Stromal cell of bone marrow (primary cell): ENCODE results near the gene MRPL53.
"Not testable (repeated sequence)": the region's sequence is repeated elsewhere in the genome, so short reads cannot be mapped to it uniquely, and the experiment has no call there.

Experiments
- DNase-seq: peaks from one replicate; pipeline ENCODE4 v3.0.0-alpha.2; 2012; ENCODE audit warnings: low read depth

Gene MRPL53

DNA sequence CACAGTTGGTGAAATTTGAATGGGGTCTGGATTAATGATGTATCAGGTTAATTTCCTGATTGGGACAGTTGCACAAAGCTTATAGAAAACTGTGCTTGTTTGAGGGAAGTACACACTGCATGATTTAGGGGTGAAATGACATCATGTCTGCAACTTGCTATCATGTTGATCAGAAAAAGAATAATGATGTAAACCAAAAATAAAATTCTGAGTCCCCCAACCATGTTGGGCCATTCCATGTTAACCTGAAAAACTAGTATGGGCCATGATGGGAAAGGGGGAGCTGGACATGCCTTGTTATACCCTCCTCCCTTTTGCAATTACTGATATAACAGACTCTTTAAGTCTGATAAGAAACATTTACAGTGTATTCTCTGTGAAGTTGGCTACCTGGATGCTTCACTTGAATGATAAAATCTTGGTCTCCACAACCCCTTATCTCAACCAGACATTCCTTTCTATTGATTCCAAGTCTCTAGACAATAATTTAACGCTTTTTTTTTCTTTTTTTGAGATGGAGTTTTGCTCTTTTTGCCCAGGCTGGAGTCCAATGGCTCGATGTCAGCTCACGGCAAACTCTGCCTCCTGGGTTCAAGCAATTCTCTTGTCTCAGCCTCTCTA is 21.8 kb downstream of the MRPL53 start:
- no peak for DNase-seq

DNA sequence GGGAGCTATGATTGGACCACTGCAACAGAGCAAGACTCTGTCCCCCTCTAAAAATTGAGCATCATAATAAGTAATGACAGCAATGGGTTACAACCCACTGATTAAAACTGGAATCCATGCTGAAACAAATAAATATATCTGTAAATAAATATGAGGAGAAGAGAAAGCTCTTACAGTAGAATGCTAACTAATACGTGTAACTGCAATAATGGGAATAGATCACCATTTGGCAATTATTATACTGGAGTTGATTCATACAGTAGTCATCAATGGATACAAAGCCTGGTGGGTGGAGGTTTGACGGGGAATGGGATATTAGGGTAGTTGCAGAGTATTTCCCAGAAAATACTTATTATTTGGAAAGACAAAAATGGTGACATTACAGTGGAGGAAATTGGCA is 23.7 kb downstream of the MRPL53 start:
- DNase-seq = no peak

DNA sequence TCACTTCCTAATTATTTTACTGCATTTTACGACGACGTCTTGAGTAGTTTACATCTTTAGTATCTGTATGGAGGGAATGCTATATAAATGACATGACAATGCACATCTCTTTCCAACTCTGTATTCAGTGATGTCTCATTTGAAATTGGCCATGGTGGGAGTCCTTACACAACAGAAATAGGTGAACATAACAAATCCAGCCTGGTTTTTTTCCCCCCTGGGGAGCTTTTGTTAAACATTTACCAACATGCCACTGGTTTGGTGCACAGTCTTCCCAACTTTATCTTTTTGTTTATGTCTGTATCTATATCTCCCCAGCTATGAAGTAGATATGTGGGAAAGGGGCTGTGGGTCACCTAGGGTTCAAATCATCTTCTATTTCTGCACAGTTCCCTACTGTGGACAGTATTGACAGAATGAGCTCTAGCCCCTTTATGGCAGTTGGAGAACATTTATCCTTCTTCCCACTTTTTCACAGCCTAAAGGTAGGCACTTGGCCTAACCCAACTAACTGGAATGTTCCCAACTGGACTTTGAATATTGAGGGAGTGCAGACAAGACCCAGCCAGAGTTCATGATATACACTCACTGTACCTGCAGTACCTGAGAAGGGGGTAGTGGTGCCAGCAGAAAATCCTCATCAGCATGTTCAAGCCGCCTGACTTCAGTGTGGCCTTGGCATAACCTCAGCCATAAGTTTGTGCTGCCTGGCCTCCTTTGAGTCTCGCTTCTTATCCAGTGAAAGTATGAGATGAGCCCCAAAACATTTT is 25.1 kb downstream of the MRPL53 start:
- no peak for DNase-seq

DNA sequence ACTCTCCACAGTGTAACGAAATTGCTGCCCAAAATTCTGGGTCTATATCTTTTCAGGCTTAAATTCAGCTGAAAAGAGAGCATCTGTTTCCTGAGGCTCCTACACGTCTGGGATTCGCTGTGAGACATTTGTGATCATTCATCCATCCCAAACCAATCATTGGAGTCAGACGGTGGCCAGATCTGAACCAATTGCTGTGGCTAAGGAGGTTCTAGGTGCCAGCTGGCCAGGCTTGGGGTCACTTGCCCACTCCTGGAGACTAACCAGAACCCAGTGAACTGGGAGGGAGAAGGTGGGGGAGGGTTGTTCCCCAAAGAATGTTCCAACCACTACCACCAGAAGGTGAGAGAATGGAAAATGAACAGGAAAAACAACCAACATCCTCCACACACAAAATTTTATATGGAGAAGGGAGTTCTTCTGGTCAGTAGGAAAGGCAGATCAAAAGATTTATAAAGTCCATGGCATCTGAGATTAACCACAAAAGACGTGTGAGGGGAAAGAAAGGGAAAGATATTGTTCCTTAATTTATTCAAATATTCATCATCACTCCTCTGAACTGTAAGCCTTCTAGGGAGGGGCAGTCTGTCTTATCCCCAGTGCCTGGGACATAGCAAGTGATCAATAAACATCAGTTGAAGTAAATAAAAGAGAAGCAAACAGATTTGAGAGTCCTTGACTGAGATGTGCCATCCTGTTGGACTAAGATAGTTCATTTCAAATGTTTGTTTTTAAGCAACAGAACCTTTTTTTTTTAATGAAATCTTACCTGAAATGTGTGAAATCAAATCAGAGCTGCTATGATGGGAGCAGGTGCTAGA is 27.8 kb downstream of the MRPL53 start:
- no peak for DNase-seq

DNA sequence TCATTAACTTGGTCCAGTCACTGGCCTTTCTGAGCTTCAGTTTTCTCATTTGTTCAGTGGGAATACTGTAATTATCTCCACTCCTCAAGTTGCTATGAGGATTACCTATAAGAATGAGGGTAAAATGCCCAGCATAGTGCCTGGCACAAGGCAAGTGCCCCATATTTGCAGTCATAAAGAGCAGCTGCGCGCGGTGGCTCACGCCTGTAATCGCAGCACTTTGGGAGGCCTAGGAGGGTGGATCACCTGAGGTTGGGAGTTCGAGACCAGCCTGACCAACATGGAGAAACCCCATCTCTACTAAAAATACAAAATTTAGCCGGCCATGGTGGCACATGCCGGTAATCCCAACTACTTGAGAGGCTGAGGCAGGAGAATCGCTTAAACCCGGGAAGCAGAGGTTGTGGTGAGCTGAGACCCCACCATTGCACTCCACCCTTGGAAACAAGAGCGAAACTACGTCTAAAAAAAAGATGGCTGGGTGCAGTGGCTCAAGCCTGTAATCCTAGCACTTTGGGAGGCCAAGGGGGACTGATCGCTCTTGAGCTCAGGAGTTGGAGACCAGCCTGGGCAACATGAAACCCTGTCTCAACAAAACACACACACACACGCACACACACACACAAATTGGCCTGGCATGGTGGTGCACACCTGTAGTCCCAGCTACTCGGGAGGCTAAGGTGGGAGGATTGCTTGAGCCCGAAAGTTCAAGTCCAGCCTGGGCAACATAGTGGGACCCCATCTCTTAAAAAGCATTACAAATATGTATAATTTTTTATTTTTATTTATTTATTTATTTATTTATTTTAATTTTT is 29.8 kb downstream of the MRPL53 start:
- not testable (repeated sequence) for DNase-seq

DNA sequence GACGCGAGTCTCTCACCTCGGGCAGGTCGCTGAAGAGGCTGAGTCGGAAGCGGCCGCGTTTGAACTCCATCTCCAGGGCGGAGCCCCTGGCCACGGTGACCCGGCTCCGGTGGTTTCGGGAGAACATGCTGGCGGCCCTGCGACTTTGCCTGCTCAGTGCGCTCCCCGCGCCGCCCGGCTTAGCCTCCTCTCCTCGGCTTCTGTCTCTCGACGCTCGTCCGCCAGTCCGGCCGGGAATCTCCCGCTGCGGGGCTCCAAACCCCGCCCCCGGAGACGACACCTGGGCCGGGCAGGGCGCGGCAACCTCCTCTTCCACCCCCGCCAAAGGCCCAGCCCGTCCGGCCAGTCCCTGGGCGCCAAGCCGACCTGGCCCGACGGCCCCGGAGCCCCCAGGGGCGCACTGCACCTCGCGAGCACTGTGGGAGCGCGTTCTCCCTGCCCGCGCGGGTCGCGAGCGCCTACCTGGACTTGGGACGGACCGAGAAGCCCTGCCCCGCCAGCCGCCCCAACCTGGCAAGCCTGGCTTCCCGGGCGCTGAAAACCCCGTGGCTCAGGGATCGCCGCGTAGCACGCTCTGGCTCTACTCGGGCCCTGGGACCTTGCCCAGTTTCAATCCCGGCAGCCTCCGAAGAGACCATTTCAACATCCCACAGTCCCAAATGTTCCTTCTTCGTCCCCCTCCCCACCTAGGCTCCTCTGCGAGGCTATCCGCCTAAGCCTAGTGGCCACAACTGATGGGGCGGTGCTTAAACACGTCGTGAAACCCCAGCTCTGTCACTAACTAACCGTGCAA is 30.6 kb downstream of the MRPL53 start, which contains the start of gene RTKN:
Gene RTKN, minus strand, starts transcription at position 248 of the 793 bp plus-strand sequence. Its CDS starts 121 bp downstream, at position 127.
- DNase-seq = no peak

DNA sequence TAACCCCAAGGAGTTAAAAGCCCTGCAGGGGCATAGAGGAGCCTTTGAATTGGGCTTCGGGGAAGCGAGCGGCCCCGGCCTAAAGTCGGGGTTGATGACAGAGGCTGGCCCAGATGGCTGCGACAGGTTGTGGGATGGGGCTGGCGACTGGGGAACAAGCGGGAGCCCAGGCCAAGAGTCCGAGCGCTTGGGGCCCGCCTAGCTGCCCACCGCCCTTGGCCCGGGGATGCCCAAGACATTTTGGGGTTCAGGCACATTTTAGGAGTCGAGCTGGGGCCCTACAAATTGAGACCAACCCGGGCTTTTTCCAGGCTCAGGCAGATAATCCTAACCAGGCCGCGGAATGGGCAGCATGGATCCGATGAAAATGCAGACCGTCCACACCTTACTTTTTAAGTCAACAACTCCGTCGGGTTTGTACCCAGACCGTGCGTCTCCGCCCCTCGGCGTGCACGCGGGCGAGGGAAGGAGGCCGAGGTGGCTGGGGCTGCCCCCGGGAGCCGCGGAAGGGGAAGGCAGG is 31.2 kb downstream of the MRPL53 start:
- no peak for DNase-seq

DNA sequence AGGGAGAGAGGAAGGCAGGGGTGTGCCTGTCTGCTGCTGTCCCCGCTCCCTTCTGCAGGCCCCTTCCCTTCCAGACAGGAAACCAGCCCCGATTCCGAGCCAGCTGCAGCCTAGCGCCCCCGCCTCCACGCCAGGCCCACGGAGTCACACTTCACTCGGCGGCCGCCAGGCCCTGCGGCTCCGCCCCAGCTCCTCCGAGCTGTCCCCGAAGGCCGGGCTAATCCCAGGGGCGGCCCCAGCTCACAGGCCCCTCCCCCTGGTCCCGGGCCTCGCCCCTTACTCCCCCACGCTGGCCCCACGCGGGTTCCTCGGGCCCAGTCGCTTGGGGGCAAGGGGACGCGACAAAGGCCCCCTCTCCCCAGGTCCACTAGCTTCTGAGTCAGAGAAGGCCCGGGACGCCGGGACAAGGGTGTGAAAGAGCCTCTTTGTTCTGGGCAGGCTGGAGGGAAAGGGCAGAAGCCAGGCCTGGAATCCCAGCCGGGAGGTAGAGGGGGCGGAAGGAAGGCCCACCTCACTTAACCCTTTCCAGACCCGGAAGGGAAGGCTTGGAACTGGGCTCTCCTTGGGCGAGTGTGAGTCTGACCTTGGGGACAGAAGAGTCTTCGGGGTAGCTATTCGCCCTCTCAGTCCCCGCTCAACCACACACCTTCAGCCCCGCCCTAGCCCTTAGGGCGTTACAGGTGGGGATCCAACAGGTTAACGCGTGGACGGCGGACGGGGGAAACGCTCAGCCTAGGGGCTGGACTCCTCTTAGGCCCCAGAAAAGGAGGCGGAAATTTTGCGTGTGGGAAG is 31.9 kb downstream of the MRPL53 start:
- DNase-seq = no peak

DNA sequence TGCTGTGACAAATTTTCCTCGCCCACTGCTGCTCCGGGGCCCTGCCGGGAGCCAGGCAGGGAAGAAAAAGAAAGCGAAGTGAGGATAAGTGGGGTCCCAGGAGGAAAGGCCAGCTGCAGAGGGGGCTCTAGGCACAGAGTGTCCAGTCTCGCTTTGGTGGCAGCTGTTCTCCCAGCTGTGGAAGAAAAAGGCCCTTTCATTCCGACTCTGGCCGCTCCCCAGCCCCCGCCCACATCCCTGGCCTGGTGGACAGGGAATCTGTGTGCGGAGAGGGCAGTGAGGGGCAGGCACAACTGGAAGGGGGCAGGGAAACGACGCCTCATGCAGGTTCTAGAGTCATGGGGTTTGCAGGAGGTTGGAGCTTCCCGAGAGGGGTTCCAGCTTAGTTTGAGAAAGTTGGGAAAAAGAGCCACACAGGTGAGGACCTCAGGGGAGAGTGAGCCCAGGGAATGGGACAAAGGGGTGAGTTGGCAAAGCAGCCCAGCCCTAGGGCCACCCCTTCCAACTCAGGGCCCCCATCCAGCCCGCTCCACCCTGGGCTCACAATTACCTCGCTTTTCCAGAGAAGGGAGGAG is 32.6 kb downstream of the MRPL53 start:
- DNase-seq = no peak

DNA sequence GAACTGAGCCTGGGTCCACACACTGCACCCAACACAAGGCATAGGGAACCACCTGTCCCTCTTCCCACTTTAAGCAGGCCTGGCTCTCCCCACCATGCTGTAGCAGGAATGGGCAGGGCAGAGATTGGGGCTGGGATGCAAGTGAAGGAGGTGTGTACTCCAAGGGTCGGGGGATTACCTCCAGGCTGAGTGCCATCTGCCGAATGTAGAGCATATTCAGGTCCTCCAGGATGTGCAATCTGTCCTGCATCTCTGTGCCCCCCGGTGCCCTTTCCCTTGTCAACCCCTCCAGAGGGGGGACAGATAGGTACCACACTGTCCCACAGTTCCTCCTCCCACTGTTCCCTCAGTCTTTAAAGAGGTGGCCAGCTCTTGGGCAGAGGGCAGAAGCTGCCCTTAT is 33.1 kb downstream of the MRPL53 start:
- no peak for DNase-seq

DNA sequence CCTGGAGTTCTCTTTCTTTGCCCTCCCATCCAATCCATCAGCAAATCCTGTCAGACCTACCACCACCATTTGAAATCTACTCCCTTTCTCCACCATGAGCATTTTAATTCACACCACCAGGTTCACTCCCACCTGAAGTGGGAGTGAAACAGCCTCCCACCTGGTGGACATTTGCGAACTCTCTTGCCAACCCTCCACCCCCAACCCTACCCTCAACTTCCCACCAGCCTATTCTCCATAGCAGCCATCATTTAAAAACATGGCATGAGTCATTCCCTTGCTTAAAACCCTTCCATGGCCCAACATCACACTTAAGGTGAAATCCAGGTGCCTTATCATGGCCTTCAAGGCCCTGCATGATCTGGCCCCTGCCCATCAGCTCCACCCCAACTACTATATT is 34.2 kb downstream of the MRPL53 start:
- DNase-seq = no peak

DNA sequence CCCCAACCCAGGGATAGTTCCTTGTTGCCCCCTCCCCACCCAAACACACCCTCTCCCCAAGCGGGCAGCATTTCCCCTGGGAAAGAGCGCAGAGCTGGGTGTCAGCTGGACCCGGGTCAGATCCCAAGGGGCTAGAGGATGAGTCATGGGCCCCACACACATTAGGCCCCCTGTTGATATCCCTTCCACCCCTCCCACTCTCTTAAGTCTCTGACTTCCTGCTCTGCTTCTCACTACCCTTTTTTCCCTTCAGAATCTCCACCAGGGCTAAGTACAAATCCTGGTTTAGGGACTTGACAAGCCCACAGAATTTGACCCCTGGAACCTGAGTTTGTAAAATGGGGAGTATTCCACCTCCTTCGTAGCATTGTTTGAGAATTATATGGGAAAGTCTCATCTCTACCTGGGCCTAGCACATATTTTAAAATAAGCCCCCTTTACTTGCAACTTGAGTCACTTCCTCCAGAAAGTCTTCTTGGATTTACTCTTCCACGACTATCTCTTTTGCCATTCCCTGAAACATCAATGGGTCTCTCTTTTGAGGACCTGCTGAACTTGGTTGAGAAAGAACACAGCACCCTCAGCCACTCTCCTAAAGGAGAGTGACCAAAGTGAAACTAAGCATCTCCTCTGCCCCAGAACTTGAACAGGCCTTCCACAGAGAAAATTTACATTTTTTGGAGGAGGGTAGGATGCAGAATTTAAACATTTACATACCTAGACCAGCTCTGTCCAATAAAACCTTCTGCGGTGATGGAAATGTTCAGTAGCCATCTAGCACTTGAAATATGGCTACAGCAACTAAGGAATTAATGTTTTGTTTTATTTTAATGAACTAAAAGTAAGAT is 35.4 kb downstream of the MRPL53 start:
- no peak for DNase-seq

DNA sequence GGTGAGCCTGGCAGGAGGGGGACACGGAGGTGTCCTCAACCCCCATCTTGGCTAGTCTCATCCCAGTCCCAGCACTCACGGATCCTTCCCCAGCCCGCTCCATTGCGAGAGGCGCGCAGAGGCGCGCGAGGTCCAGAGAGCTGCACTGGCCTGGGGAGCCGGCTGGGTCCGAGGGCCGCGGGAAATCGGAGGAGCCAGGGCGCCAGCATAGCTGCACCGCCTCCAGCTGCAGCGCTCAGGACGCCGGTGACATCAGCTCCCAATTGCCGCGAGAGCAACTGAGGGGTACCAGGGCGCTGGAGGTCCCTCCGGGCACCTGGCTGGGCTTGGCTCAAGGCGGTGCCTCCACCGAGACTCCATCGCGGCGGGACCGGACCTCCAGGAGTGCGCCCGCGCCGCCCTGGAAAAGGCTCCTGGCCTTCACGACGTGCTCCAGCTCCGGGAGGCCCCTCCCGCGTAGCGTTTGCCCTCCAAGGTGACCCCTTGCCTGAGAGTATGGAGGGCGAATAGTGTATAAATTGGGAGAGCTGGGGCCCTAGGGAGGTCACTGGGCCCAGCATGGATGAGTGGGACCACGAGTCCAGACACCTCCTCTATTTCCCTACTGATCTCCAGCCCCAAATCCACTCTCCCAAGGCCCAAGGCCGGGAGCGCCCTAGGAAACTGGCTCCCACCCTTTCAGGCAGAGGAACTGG is 36.2 kb downstream of the MRPL53 start:
- no peak for DNase-seq

DNA sequence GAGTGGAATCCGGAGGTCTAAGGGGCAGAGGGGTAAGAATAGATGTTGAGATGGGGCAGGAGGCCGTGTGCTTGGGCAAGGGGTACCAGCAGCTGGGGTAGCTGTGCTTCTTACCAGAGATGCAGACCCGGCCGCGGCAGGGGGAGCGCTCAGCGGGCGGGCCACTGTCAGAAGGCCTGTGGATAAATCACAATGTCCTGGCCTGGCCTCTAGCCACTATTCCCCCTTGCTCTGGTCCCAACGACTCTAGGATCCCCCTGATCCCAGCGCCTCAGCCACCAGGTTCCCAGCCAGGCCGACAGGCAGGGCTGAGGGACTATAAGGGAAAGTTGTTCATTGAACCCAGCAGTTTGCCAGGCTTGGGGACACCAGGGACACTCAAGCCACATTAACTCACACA is 42.0 kb downstream of the MRPL53 start:
- DNase-seq = no peak

DNA sequence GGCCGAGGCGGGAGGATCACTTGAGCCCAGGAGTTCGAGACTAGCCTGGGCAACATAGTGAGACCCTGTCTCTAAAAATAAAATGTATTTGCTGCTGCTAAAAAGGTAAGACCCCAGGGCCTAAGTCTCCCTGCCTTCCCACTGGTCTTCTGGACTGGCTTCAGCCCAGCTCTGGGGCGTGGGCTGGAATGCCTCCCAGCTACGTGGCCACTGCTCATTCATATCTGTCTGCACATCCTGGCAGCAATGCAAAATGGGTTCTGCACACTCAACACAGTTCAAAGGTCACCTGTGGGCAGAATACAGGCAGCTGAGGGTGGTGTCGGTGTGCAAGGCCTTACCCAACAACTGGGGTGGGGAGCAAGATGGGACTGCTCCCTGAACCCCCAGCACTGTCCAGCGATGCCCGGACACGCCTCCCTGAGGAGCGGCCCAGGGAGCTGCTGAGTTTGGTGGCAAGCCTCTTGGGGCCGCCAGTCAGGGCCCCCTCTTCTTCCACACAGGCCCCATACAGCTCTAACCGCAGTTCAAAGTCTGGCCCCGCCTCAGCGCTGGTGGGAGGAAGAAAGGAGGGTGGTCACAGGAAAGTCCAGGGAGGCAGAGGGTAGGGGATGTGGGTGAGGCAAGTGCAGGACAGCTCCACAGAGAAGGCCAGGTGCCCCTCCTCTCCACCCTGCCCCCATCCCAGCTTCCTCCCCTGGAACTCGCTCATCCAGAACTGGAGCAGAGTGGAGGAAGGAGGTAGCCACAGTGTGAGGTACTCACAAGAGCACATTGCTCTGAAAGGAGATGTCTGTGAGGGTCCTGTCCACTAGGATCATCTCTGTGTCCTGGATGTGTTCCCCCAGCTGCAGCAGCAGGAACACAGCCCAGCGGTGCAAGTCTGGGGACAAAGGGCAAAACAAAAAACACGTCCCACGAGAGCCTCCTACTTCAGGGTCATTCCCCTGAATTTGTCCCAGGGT is 42.7 kb downstream of the MRPL53 start:
- DNase-seq = no peak

DNA sequence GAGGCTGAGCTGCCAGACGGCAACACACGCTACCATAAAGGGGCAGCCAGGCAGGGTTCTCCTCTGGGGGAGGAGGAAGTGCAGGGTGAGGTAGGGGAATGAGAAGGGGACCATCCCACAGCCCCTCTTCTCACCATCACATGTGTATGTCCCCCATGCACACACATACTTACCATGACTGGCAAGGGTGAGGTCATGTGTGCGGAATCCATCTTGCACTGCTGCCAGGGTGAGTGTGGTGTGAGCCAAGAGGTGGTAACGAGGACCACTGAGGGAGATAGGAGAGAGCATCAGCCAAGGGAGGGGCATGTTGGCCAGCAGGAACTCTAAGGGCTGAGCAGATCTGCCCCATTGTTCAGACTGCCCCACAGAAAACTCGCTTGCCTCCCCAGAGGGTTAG is 43.8 kb downstream of the MRPL53 start:
- no peak for DNase-seq

DNA sequence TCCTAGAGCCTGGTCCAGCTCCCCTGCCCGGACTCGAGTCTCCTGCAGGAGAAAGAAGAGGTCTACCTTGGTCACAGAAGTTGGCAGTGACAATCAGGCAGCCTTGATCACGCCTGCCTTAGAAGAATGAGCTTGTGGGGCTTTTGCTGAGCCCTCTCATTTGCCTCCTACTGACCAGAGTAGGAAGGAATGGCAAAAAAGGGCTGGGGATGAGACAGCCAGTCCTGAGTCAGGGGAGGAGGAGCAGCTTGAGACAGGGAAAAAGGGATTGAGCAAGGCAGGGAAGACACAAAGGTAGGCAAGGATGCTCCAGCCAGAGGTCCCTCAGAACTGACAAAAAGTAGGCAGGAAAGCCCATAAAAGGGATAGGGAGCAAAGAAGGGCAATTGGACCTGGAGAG is 44.9 kb downstream of the MRPL53 start:
- no peak for DNase-seq
